ENCODE results near the gene CDC37.

DNA sequence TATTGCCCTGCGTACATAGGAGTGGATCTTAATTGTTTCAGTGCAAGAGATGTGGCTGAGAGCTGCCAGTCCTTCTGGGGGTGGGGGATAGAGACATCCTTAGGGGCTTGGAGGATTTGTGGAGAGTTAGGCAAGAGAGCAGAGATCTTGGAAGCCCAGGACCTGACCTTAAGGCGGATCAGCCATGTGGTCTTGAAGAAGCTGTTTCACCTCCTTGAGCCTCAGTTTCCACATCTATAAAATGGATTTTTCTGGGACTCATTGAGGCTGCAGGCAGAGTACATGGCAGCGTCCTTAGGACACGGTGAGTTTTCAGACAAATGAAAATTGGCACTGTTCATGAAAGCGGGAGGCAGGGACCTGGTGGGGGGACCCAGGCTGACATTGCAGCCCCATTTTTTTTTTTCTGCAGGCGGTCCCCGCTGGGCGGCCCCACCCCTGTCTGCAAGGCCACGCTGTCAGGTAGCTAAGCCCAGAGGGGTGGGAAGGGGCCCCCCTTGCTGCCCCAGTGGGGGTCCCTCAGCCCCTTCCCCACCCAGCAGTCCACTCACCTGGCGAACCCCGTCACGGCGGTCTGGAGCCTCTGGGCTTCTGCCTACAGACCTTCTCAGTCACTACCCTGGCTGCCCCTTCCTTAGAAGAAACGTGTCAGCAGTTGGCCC lies 47.0 kb upstream of the CDC37 start:
- TF ChIP-seq, protein P1, sequence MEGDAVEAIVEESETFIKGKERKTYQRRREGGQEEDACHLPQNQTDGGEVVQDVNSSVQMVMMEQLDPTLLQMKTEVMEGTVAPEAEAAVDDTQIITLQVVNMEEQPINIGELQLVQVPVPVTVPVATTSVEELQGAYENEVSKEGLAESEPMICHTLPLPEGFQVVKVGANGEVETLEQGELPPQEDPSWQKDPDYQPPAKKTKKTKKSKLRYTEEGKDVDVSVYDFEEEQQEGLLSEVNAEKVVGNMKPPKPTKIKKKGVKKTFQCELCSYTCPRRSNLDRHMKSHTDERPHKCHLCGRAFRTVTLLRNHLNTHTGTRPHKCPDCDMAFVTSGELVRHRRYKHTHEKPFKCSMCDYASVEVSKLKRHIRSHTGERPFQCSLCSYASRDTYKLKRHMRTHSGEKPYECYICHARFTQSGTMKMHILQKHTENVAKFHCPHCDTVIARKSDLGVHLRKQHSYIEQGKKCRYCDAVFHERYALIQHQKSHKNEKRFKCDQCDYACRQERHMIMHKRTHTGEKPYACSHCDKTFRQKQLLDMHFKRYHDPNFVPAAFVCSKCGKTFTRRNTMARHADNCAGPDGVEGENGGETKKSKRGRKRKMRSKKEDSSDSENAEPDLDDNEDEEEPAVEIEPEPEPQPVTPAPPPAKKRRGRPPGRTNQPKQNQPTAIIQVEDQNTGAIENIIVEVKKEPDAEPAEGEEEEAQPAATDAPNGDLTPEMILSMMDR (IDR thresholded peaks at IDR 0.05): no peak
- no peak for TF ChIP-seq POLR2A (IDR thresholded peaks at IDR 0.05)

Data from esophagus squamous epithelium (tissue), 4 donors.